Measurements from ENCODE around the gene LSAMP.
"Not testable (repeated sequence)": the region's sequence is repeated elsewhere in the genome, so short reads cannot be mapped to it uniquely, and the experiment has no call there.

LSAMP gene

DNA sequence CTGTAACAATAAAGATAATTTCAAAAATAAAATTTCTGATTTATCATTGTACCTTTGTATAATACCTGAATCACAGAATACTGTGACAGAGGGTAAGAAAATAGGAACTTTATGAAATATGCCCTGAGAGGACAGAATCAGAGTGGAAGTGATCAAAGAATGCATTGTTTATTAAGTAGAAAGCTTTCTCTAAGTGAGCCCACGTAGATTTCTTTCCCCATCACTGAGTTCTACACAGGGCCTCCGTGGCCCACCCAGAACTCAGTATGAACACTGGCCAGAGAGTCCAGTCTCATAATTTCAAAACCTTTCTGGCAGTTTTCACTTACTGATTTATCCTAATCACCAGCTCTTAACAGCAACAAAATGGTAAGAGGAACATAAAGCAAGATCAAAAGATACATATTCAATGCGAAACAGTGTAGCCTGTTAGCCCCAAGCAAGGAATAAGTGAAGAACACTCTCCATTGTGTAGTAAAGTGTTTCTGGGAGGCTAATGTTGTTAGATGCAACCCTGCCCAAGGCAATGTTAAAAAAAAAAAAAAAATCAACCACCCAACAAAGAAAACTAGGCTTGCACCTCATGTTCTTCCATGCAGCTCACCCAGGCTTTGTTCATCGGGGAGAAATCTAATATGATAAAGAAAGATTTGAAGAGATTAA lies 341.3 kb downstream of the LSAMP start:
- no peak for DNase-seq (ENCODE audit: low spot score)

GRCh38 chr3:116102037-116102436 lies 343.2 kb downstream of the LSAMP start:
- DNase-seq (ENCODE audit: low spot score): peak; percentile 29

DNA sequence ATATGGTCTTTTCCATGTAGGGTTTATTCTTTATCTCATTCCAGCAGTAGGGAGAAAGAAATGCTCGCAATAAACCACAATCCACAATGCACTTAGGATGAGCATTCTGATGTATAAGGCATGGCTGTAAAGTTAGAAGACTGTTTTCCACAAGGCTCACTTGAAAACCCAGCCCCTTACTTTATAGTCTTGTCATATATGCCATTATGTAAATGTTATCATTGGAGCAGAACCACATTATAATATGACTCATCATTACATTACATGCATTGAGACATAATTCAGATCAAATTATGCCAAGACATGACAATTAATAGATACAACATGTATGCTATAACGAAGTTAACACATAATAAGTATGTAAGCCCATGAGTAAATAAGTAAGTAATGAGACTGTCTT lies 348.1 kb downstream of the LSAMP start:
- DNase-seq (ENCODE audit: low spot score): no peak

DNA sequence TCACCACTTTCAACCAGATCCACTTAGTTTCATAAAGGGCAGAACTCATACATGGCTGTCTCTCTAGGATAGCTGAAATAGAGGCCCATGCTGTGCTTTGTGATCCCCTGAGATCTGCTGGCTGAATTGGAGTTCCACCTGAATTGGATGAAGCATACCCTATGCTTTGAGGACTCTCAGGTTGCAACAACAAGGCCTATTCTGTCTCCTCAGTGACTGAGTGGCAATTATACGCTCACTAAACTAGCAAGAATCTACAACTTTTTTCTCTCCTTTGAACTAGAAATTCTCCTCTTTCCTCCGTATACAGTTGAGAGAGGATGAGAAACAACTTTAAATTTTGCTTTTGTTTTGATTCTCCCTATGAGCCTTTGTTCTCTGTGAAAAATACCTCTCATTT lies 348.7 kb downstream of the LSAMP start:
- DNase-seq (ENCODE audit: low spot score): no peak

DNA sequence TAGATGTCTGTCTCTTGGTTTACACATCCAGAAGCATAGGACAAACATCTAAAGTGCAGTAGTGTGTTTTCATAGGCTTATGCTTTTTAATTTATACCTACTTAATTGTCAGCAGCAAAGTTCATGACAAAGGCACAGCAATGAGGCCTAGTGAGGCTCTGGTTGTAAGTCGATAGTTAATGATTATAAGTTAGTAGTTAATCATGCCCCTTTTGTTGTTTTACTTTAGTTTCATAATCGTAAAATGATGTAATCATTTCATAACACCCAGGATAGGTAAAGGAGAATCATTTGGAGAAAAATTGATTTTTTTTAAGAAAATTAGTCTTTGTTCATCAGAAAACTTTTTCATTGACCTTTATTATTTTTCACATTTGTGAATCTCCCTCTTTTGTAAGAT lies 351.9 kb downstream of the LSAMP start:
- no peak for DNase-seq (ENCODE audit: low spot score)

GRCh38 chr3:116087426-116087825 lies 357.9 kb downstream of the LSAMP start:
- peak; percentile 26 for DNase-seq (ENCODE audit: low spot score)

DNA sequence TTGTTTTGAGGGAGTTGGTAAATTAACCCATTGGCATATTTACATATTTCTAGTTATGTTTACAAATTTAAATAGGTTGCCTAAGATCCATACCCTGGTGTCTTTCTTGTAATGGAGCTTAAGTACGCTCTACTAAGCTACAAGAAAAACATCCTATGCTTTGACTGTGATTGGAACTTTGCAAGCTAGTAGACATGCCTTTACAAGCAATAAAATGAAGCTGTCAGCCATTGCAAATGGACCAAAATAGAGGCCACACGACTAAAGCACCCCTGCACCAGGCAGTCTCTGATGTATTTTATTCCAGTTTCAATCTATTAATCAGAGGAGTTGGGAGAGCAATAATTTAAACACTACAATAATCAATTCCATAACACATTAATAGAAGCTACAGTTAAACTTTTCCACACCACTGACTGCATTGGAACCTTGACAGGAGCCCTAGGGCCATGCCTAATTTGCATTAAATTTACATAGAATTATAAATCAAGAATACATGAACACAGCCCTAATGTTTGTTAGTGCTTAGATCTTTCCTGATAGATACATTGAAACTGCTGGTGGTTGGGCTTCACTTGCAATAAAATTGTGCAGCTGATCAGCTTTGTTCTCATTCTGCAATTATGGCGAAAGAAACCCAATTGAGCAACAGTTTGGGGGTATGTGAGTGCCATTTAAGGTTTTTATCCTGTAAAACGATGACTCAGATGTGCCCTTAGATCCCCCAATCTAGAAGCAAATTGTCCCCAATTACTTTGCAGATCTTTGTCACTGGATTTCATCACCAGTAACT lies 360.1 kb downstream of the LSAMP start:
- no peak for DNase-seq (ENCODE audit: low spot score)

DNA sequence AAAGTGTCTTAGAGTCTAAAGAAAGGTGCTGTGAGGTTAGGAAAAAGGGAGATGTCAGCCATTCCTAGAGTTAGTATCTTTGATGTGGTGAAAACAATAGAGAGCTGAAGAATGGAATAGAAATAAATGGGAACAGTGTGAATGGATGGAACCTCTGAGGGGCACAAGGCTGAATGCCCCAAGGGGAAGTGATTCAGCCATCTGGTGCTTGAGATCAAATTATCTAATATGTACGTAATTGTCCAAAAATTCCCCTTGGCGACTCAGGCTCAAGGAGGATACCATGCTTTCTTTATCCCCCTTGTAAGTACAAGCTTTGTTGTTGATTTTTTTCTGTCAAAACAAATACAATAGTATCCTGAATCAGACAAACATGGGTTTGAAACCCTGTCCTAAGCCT lies 361.6 kb downstream of the LSAMP start:
- no peak for DNase-seq (ENCODE audit: low spot score)

GRCh38 chr3:116078561-116078960 lies 366.7 kb downstream of the LSAMP start:
- no peak for DNase-seq (ENCODE audit: low spot score)

GRCh38 chr3:116077557-116077956 lies 367.7 kb downstream of the LSAMP start:
- DNase-seq (ENCODE audit: low spot score): no peak

GRCh38 chr3:116077059-116077458 lies 368.2 kb downstream of the LSAMP start:
- no peak for DNase-seq (ENCODE audit: low spot score)

GRCh38 chr3:116070516-116071278 lies 374.6 kb downstream of the LSAMP start:
- DNase-seq (ENCODE audit: low spot score): not testable (repeated sequence)

- DNase-seq (ENCODE audit: low spot score): no peak
Observed at GRCh38 chr3:116070061-116070460, 375.2 kb downstream of the LSAMP start.

DNA sequence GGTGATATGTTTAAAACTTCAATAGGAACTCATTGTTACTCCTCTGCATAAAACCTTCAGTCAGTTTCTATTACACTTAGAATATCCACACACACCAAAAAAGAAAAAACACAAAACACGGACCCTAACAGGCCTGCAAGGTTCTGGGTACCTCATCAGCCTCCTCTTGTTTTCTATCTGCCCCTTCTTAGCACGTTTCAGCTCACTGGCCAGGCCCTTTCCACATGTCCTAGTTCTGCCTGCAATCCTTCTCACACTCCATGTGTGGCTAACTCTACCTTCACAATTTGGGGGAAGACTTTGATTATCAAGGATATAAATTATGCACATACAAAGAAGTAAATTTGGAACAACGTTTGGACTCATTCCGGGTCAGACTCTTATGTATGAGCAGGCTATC lies 376.3 kb downstream of the LSAMP start:
- no peak for DNase-seq (ENCODE audit: low spot score)

DNA sequence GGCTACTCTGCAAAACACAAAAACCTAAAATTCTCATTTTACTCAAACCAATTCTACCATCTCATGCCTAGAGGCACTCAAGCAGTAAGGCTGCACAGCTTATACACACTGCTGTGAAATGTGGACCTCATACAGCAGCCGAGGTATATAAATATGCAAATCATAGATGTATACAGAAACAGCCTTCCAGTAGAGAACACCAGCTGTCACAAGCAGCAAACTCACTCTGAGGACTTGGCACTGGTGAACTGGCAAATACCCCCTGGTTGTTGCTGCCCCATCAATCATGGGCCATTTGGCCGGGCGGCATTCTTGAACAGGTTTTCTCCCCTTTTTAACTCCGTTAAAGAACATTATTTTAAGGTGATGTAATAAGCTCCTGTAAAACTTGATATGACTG lies 378.0 kb downstream of the LSAMP start:
- DNase-seq (ENCODE audit: low spot score): no peak

DNA sequence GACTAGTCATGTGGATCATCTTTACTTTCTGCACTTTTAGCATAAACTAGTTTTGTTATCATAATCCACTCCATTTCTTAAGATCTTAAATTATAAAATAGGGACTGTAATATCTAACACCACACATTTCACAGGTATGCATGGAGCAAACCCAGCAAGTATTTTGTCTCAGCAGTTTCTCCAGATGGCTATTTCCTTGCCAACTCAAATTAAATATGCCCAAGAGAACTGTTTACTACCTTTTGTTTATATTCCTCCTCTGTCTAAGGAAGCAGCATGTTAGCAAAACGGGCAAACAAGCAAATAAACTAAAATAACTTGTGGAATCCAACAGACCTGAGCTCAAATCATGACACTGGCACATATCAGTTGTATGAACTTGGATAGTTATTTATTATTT lies 379.8 kb downstream of the LSAMP start:
- no peak for DNase-seq (ENCODE audit: low spot score)

GRCh38 chr3:116064646-116065045 lies 380.6 kb downstream of the LSAMP start:
- DNase-seq (ENCODE audit: low spot score): no peak

GRCh38 chr3:116059421-116060096 lies 385.7 kb downstream of the LSAMP start:
- DNase-seq (ENCODE audit: low spot score): no peak

DNA sequence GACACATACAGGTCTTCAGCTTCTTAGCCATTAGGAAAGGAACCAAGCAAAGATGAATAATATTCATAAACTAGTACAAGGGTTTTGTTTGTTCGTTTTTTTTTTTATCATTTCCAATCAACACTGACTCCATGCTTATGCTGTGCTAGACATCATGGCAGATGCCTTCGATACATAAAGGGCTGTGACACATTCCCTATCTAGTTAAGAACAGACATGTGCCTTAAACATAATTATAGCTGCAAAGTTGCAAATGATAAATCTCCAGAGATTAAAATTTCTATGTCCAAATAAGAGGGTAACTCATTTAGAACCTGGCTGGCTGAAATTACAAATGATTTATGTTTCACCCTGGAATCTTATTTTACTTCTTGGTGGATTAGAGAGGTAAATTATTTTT lies 386.4 kb downstream of the LSAMP start:
- DNase-seq (ENCODE audit: low spot score): no peak

DNA sequence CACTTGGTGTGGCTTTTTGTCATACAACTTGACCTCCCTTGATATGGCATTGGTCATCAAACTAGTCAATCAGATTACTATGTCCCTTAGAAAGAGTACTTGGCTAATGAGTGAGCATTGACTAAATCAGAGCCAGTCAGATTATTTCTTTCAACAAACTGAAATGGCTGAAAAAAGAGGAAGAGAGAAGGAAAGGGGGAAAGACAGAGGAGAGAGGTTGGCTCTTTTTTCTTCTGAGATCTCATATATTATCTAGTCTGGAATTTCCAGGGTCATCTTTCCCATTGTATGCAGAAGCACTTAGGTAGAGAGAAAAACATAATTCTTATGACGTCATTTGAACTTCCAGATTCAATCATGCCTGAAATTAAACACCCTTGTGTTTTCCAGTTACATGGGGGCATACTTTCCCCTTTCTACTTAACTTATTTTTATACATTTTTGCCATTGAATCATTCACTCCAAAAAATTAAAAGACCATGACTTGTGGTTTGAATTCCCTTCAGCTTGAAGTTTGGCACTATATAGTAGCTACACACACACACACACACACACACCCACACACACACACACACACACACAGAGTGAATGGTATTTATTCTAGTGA lies 387.8 kb downstream of the LSAMP start:
- DNase-seq (ENCODE audit: low spot score): no peak

GRCh38 chr3:116056280-116056679 lies 389.0 kb downstream of the LSAMP start:
- DNase-seq (ENCODE audit: low spot score): no peak

GRCh38 chr3:116053017-116053416 lies 392.3 kb downstream of the LSAMP start:
- DNase-seq (ENCODE audit: low spot score): no peak
